ENCODE results near the gene IFI27.

The IFI27 gene

DNA sequence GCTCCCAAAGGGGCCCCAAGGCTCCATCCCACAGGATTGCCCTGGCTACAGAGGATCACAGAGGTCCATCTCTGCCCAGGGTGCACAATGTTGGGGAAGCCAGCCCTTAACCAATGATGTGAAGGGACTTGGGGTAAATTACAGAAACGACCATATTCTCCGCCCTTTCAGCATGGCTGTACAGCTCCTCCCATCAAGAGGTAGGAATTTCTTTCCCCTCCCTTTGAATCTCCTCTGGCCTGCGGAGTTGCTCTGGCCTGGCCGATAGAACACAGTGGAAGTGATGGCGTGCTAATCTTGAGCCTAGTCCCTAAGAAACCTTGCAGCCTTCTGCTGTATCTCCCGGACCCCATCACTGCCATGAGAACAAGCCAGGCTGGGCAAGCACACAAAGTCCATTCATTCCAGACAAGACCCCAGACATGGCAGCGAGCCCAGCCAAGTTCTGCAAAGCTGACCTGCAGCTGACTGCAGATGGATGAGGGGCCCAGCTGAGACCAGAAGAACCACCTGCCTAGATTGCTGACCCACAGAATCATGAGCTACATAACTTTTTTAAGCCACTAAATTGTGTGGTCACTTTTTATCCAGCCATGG lies 6.9 kb upstream of the IFI27 start:
- FAIRE-seq: no peak

DNA sequence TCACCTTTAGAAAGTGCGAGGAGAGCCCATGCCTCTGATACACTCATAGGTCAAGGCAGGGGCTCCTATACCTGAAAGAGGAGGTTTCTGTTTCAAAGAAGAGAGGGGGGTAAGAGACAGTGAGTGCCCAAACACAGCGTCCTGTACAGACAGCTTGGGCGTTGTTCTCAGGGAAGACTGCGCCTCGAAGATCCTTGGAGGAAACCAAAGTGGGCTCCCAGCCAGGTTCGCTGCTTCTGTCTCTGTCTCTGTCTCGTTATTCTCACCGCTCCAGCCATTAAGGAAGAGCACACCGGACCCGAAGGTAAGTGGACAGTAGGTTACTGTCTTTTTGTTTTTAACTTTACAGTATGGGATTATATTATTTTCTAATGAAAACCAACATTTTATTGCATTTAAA lies 5.8 kb upstream of the IFI27 start:
- no peak for FAIRE-seq

DNA sequence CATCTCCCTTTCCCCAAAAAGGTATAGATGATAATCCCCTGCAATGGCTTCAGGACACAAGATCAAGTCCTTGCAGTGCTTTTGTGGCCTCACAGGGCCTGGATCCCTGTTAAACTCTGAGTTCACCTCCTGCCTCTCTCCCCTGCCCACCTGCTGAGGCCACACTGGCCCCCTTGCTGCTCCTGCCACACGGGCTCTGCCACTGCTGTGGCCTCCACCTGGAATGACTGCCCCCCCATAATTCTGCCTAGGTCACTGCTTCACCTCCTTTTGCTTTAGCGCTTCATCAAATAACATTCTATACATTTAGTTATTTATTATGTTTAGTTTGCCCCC lies 653 bp upstream of the IFI27 start:
- FAIRE-seq: no peak

DNA sequence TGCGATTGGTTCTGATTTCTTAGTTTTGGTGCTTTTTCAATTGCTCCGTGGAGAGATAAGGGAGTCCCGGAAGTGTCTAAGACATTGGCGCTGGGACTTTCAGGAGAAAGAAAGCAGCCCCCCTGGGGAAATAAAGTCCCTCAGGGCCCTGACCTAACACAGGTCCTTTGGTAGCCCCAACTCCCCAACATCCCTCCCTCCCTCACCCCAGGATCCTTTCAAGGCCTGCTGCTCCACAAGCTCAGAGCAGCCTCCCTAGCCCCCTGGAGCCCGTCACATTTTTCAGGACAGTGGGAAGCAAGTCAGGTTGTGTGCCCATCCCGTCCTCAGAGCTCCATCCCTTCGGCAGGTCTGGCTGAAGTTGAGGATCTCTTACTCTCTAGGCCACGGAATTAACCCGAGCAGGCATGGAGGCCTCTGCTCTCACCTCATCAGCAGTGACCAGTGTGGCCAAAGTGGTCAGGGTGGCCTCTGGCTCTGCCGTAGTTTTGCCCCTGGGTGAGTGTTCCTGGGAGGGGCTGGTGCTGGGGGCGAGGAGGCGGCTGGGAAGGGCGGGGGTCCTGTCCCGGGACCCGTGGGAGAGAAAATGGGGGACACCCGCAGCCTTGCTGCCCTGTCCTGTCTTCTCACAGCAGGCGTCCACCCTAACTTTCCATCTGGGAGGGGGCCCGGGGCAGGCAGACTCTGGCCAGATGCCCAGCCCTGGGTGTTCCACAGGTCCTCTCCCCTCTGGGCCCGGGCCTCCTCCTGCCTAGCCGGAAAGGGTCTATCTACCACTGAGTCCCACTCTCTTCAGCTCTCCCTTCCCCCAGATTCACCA lies 950 bp downstream of the IFI27 start:
- FAIRE-seq: no peak

DNA sequence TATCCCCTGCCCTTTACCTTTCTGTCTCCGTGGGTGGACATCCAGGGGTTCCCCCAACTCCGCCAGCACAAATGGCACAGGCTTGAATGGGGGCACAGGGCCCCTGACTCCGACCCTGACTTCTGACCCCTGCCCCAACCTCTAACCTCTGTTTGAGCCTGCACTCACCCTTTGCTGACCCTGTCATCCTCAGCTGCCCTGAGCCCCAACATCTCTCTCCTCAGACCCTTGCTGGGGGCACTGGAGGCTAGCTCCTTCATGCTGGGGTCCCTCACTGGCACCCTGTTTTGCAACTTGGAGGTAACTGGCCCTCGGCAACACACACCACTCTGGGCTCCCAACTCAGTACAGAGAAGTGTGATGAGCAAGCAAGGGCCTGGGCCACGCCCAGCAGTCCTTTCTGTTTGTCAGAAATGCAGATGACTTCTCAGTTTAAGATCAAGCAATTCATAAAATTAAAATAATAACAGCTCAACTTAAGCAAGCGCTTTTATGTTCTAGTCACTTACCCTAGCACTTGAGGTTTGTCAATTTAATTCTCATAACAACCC lies 2.1 kb downstream of the IFI27 start:
- no peak for FAIRE-seq

DNA sequence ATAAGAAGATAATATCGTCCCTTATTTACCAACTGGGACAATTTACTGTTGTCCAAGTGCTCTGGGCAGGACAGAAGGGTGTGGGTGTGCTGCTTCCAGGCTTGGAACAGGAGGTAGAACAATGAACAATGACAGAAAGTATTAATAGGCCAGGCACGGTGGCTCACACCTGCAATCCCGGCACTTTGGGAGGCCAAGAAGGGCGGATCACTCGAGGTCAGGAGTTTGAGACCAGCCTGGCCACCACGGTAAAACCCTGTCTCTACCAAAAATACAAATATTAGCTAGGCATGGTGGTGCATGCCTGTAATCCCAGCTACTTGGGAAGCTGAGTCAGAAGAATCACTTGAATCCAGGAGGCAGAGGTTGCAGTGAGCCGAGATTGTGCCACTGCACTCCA lies 2.5 kb downstream of the IFI27 start:
- FAIRE-seq: no peak

DNA sequence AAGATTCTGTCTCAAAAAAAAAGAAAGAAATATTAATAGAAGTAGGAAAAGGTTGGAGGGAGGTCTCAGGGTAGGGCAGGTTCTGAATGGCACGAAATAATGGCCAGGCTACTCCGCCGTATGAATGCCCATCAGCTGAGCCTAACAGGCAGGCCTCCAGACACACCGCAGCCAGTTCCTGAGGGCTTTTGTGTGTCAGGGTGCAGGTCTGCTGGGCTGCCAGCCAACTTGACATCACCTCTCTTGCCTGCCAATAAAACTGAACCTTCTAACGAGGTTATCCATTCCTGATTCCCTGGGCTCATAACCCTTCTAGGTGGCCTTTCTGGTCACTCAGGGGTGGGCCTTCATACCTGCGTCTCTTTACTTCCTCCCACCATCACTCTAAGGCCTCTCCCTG lies 3.0 kb downstream of the IFI27 start:
- no peak for FAIRE-seq

DNA sequence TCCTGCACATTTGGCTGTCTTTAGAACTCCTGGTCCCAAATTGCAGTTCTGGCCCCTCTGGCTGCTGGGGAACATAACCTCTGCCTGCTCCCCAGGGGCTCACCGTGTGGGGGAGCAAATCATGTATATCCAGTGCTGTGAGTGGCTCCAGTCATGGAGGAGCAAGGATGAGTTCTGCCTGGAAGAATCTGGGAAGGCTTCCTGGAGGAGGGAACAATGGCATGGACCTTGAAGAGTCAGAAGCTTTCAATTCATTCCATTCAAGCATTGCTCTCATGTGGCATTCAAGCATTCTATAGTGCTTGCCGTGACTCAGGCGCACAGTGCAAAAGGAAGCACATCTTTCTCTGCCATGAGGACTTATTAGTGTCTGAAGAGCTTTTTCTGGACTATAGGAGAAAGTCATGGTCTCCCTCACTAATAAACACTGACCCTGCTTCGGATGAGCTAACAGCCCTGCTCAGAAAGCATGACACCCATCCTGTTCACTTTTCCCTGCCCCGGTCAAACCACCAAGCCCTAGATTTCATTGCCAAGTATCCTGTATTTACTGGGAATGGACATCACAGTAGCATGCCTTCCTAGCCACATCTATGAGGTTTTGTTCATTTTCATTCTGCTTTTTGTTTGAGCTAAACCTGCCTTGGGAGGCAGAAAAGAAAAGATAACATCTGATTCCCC lies 3.5 kb downstream of the IFI27 start:
- FAIRE-seq: no peak

DNA sequence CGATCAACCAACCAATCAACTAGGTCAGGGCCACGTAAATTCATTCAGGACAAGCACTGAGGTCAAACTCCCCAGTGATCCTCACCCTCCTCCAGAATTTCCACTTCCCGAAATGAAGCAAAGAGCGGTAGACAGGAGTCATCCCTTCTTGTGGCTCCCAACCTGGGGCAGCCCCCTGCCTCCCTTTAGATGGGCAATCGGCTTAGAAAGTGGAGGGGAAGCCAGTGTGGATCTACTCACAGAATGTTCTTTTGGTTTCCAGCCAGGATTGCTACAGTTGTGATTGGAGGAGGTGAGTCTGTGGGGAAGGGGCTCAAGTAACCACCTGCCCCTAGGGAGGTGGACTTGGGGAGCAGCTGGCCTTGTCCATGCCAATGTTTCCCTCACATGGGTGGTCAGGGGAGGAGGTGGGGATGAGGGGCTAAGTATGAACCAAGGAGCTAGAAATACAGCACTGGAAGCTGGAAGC lies 4.1 kb downstream of the IFI27 start:
- no peak for FAIRE-seq

DNA sequence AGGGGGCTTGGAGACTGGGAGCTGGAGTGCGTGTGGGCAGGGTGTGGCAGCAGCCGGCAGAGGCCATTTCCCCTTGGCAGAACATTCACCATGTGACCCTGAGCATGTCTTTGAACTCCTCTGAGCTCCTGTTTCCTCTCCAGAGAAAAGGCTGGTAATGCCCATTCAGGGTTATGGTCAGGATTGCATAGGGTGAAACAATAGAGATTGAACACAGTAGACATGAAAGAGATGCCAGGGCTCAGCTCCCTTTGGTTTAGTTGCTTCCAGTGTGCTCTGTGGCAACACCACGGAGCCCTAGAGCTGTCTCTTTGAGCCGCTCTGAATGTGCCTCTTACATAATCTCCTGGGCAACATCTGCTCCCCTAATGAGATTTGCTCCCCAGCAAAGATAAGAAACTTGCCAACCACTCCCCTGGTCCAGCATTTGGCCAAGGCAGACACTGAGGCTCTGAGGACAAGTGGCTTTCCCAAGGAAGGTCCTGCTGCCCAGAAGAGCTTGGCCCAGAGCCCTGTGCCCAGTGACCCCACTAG lies 4.6 kb downstream of the IFI27 start:
- no peak for FAIRE-seq

DNA sequence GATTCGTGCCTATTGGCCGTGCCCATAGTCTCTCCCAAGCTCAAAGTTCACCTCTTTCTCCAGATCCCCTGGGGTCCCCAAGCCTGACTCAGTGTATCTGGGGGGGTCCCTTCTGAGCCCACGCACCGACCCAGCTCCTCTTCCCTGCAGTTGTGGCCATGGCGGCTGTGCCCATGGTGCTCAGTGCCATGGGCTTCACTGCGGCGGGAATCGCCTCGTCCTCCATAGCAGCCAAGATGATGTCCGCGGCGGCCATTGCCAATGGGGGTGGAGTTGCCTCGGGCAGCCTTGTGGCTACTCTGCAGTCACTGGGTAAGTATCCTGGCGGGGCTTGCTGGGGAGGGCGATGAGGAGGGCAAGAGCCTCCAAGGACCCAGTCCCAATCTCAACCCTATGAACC lies 5.1 kb downstream of the IFI27 start:
- no peak for FAIRE-seq

DNA sequence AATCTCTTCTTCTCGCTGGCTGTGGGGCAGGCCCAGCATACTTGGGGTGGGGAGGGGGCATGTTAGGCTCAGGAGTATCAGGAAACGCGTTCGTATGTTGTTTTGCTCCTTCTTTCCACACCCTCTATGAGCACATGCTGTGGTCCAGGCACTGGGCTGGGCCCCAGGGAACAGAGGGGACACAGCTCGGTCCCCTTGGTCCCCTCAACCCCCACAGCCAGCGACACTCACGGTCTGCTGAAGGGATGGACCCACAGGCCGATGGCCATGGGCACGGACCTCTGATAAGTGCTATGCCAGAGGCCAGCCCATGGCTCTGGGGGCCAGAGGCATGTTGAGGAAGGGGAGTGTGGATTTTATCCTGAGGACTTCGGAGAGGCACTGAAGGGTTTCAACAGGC lies 6.2 kb downstream of the IFI27 start:
- no peak for FAIRE-seq

DNA sequence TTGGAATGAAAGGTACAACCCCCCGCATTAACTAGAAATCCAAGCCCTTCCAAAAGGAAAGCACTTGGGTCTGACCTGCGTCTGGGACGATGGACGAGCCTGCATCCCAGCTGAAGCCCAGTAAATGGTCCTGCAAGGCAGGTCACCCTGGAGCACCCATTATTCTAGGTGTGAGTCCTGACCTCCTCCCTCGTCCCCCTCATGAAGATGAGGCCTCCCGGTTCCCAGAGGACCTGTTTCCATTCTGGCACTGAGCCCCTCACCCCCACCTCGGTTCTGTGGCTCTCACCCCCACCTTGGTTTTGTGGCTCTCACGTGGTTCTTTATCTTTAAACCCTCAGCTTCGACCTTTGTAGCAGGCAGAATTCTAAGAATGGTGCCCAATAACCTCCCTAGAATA lies 7.3 kb downstream of the IFI27 start:
- no peak for FAIRE-seq

DNA sequence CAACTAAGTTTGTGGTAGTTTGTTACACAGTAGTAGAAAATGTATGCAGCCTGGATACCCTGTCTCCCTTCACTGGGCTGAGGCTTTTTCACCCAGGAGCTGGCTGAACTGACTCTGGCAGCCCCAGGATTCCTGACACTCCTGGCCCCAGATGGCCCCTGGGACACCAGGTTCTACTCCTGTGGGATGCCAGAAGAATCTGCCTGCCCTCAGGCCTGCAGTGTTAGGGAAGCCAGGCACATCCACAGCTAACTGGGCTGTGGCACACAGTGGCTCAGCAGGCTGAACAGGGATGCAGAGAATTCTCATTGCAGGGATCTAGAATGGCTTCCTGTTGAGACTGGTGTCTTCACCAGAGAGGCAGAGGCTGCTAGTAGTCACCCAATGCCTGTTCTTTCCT lies 8.5 kb downstream of the IFI27 start:
- FAIRE-seq: no peak

DNA sequence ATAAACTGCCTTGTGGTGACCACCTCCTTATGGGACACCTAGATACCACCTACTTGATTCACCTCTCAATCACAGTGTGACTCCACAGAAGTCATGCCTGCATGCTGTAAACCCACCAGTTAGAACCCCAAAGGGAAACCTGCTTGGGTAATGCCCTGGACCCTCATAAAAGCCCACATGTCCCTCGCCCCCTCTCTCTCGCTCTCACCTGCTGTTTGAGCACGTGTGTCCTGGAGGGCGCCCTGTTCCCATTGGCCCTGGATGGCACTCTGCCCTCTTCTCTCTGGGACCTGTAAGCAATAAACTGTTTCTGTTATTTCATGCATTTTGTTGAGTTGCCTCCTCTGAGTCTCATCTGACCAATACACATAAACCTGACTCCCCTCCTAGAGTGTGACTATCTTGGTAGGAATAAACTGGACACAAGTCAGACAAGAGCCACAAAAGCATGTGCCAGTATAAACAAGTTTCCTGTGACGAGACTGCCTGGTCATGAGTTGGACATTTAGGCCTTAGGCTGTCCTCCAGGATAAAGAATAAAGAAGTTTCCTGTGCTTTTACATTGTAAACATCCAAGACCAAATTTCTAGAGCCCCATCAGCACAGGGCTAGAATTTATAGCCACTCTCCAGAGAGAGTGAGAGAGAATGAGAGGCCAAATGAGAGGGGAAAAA lies 10.3 kb downstream of the IFI27 start:
- FAIRE-seq: no peak

DNA sequence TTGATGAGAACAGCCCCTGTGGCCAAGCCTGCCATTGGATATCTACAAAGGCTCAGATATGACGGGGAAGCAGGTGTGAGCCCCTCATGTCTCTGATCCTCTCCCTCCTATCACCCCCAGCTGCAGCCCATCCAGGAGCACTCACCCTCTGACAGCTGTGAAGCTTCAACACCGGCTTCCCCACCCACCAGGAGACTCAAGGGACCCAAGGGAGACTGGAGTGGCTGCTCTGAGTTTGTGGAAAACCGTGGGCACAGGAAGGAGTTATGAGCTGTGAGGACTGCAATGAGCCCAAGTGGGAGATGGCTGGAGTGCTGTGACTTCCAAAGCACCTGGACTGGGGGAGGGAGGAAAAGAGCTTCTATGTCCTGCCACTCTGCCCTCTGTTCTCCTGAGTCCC lies 10.9 kb downstream of the IFI27 start:
- no peak for FAIRE-seq

DNA sequence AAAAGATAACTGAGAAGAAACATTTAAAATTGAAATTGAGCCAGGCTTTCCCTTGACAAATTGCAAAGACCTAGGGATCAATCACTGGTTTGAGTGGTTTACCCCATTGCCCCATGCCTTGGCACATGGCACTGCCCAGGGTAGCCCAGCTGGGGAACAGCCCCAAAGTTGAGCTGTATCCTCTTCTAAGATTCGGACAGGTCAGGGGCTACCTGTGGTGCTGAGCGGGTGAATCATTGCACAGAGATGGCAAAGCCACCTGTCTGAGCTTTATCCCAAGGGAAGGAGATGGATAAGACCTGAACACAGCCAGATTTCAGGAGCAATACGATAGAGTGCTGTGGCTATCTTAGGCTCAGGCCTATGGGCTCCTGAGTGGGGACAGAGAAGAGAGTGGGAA lies 11.9 kb downstream of the IFI27 start:
- FAIRE-seq: no peak

DNA sequence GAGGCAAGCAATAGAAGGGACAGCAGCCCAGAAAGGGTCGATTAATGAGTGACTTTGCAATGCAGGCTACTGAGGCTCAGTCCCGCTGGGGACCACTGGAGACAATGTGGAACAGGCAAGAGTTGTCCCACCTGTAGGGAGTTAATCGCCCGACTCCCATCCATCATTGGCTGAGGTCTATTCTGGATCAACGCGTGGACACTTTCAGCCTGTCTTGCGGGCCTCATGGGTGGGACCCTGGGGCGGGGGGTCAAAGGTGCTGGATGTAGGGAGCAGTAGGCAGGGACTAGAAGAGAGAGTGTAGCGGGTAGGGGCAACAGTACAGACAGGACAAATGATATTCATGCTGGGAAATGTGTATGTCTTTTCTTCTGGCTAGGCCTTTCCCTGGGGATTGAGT lies 12.8 kb downstream of the IFI27 start:
- FAIRE-seq: no peak

DNA sequence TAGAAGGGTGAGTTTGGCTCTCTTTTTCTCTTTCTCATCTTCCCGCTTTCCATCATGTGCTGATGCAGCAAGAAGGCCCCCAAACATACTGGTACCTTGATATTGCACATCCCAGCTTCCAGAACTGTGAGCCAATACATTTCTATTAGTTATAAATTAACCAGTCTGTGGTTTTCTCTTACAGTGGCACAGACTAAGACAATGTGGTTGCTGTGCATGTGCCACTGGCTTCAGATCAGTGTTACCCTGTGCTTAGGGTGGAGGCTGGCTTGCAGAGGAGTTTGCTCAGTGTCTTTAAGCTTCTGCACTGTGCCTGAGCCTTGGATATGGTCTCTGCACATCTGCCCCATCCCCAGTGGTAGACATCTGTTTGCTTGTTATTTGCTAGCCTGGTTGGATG lies 13.3 kb downstream of the IFI27 start:
- no peak for FAIRE-seq

DNA sequence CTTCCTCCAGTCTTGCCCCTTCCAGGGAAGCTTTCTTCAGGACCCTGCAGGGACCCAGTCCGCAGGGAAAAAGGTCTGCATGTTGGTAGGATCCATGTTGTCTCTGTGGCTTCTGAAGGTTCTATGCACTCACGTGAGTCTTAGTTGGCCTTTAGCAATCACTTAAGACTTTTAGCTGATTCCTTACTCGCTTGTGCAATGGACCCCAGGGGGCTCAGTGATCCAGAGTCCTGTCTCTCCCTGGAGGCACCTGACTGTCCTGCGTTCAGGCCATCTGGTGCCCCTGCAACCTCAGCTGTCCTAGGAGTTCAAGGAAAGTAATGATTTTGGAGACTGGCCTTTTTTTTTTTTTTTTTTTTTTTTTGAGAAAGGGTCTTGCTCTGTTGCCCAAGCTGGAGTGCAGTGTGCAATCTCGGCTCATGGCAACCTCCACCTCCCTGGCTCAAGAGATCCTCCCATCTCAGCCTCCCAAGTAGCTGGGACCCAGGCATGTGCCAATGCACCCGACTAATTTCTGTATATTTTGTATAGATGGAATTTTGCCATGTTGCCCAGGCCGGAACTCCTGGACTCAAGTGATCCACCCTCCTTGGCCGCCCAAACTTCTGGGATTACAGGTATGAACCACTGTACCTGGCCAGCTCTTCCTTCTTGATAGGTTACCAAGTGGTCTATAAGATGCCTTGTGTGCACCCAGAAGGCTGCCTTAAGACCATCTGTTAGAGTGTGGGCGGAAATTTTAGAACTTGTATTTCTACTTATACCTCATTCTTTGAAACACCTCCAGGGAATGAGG lies 14.2 kb downstream of the IFI27 start:
- FAIRE-seq: no peak

DNA sequence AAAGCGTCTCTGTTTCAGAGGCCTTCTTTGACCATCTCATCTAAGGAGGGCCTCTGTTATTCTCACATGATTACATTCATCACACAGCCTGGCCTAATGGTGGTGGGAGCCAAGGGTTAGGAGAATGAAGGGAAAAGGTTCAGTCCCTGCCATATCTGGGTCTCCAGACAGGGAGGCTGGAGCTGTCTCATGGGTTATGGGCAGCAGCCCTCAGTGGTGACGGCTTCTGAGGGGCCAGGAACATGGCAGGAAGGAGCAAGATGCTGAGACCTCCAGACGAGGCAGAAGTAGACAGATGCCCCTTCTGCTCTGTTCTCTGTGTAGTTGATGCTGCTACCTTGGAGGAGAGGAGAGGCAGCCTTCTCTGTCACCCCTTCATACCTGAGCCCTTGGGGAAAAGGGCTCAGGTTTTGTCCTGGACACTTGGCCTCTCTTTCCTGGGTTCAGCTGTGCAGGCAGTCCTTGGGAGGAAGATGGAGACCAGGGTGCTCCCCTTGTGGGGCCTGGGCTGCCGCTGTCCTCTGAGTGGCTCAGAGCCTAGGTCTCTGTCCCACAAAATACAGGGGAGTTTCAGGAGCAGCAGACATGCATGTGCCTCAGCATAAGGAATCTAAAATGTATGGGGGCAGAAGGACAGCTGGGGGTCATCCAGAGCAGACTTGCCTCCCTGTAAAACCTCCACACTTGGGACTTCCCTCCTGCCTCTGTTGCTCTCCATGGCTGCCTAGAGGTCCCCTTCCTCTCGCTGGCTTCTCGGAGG lies 15.3 kb downstream of the IFI27 start:
- no peak for FAIRE-seq

DNA sequence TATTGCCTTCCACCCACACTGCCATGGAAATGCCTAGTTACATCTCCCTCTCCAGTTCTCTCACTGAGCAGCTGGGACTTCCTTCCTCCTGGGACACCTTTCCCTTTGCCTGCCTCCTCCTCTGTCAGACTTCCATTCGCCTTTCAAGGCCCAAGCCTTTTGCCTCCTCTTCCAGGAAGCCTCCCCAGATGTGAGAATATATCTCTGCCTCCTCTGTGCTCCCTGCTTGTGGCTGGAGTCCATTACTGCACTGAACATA lies 15.8 kb downstream of the IFI27 start:
- FAIRE-seq: no peak

Data from colon (tissue), 2 donors.